Measurements from ENCODE around the gene NAA10.

Gene NAA10

GRCh38 chrX:153934762-153935325 lies at the start of gene NAA10:
NAA10 (minus strand) TSS chrX:153935037; CDS start chrX:153934904, 133 bp downstream.
- DNase-seq: peak; percentile 72 to 74

GRCh38 chrX:153983321-153983801 lies 48.5 kb upstream of the NAA10 start:
- peak; percentile 7 to 49 for DNase-seq

GRCh38 chrX:153981771-153982533 lies 47.1 kb upstream of the NAA10 start:
- DNase-seq: peak; percentile 73 to 76

GRCh38 chrX:153981231-153981630 lies 46.4 kb upstream of the NAA10 start:
- no peak for DNase-seq

- DNase-seq: peak; percentile 31 to 40
These were observed 45.6 kb upstream of the NAA10 start for GRCh38 chrX:153980394-153980793.

GRCh38 chrX:153974726-153975286 lies 40.0 kb upstream of the NAA10 start:
- no peak for DNase-seq

- DNase-seq: peak in 1 of 2 donors; percentile 30
These were observed 39.3 kb upstream of the NAA10 start for GRCh38 chrX:153974003-153974725.

- no peak for DNase-seq
These were observed 38.5 kb upstream of the NAA10 start for GRCh38 chrX:153973127-153974002.

GRCh38 chrX:153972368-153973126 lies 37.7 kb upstream of the NAA10 start, which contains the start of gene TMEM187:
TMEM187 (plus strand) TSS chrX:153972754; CDS start chrX:153982063, 9,309 bp downstream.
- peak; percentile 91 to 92 for DNase-seq

GRCh38 chrX:153971450-153972367 lies 36.9 kb upstream of the NAA10 start, which contains the start of gene HCFC1:
HCFC1 (minus strand) TSS chrX:153971818; CDS start chrX:153970840, 978 bp downstream.
- DNase-seq: peak; percentile 93 to 95

- DNase-seq: peak; percentile 89 to 93
These were observed 36.2 kb upstream of the NAA10 start for GRCh38 chrX:153971124-153971449.

GRCh38 chrX:153970357-153971123 lies 35.7 kb upstream of the NAA10 start:
- DNase-seq: peak in 1 of 2 donors; percentile 33

GRCh38 chrX:153969904-153970356 lies 35.1 kb upstream of the NAA10 start:
- DNase-seq: peak in 1 of 2 donors; percentile 43

GRCh38 chrX:153969125-153969903 lies 34.5 kb upstream of the NAA10 start:
- no peak for DNase-seq

GRCh38 chrX:153968754-153969124 lies 33.9 kb upstream of the NAA10 start:
- peak; percentile 39 to 48 for DNase-seq

GRCh38 chrX:153968255-153968654 lies 33.4 kb upstream of the NAA10 start:
- no peak for DNase-seq

- peak in 1 of 2 donors; percentile 51 for DNase-seq
These were observed 32.8 kb upstream of the NAA10 start for GRCh38 chrX:153967536-153968224.

Measured in CD4-positive, alpha-beta T cell treated with Interleukin-1 beta for 1 hour (primary cell).